ENCODE measurements around the gene KCNT1. TPM values are rescaled to one million over a fixed set of nuclear protein-coding genes. Genes with fewer than 3 reads are reported as not detected.

KCNT1 gene
- total RNA-seq, 1 experiment from 2014 or later, result not detected

GRCh38 chr9:135787776-135788575, 86.0 kb downstream of the KCNT1 start:
- intact Hi-C loops (cut with micrococcal nuclease; ENCODE audit: unreplicated experiment), result no loop called here
- POLR2A ChIA-PET (ENCODE audit: unreplicated experiment), result no interaction called here
- H3K27ac ChIP-seq, result no peak overlapping the region
- BruUV-seq (replicated peaks), result no TSS peak
- CTCF ChIA-PET, result no interaction called here
- H3K9me3 ChIP-seq (ENCODE audit: insufficient read depth, low read depth), result no peaks in the 10 kb centered on the region
- H4K20me1 ChIP-seq (ENCODE audit: insufficient read depth), result no peaks in the 10 kb centered on the region
- H3K9me2 ChIP-seq (ENCODE audit: insufficient read depth), result no peaks in the 10 kb centered on the region
- H3K27me3 ChIP-seq (ENCODE audit: insufficient read depth, low read depth), result no peaks in the 10 kb centered on the region
- TF ChIP-seq CTCF (conservative IDR thresholded peaks at IDR 0.05) (no peak), EZH2 (IDR thresholded peaks at IDR 0.05; ENCODE audit: low read depth) (no peak)
- H3K36me3 ChIP-seq (ENCODE audit: low read depth), result no peaks in the 10 kb centered on the region
- H2AFZ ChIP-seq, result no peak overlapping the region
- no peaks in the 10 kb centered on the region for H3K4me1 ChIP-seq (replicated peaks; ENCODE audit: insufficient read depth)
- no peak overlapping the region for H3K4me2 ChIP-seq
- H3F3A ChIP-seq (ENCODE audit: insufficient read depth, low read depth), result no peaks in the 10 kb centered on the region
- no peak for DNase-seq
- H3K4me3 ChIP-seq, result no peak overlapping the region
- no peaks in the 10 kb centered on the region for H3K79me2 ChIP-seq (ENCODE audit: low read depth)

- no peak overlapping the region for H2AFZ ChIP-seq
- H3K4me3 ChIP-seq, result no peak overlapping the region
- no peaks in the 10 kb centered on the region for H3F3A ChIP-seq (ENCODE audit: insufficient read depth, low read depth)
- POLR2A ChIA-PET (ENCODE audit: unreplicated experiment), result no interaction called here
- CTCF ChIA-PET, result no interaction called here
- H4K20me1 ChIP-seq (ENCODE audit: insufficient read depth), result no peaks in the 10 kb centered on the region
- intact Hi-C loops (cut with micrococcal nuclease; ENCODE audit: unreplicated experiment), result no loop called here
- no peak overlapping the region for H3K27ac ChIP-seq
- H3K27me3 ChIP-seq (ENCODE audit: insufficient read depth, low read depth), result no peaks in the 10 kb centered on the region
- DNase-seq, result no peak
- no peaks in the 10 kb centered on the region for H3K79me2 ChIP-seq (ENCODE audit: low read depth)
- H3K4me2 ChIP-seq, result no peak overlapping the region
- no peaks in the 10 kb centered on the region for H3K36me3 ChIP-seq (ENCODE audit: low read depth)
- no peaks in the 10 kb centered on the region for H3K9me3 ChIP-seq (ENCODE audit: insufficient read depth, low read depth)
- no peaks in the 10 kb centered on the region for H3K4me1 ChIP-seq (replicated peaks; ENCODE audit: insufficient read depth)
- TF ChIP-seq EZH2 (IDR thresholded peaks at IDR 0.05; ENCODE audit: low read depth), result no peak
- TF ChIP-seq CTCF (conservative IDR thresholded peaks at IDR 0.05), result no peak
- no peaks in the 10 kb centered on the region for H3K9me2 ChIP-seq (ENCODE audit: insufficient read depth)
- BruUV-seq (replicated peaks), result no TSS peak
These were observed 86.8 kb downstream of the KCNT1 start for GRCh38 chr9:135788576-135789300.

- Histone ChIP-seq H3K36me3 (ENCODE audit: low read depth) (no peaks in the 10 kb centered on the region), H4K20me1 (ENCODE audit: insufficient read depth) (no peaks in the 10 kb centered on the region), H3K4me3 (no peak overlapping the region), H3K4me2 (no peak overlapping the region), H3K9me3 (ENCODE audit: insufficient read depth, low read depth) (no peaks in the 10 kb centered on the region), H3F3A (ENCODE audit: insufficient read depth, low read depth) (no peaks in the 10 kb centered on the region), H3K79me2 (ENCODE audit: low read depth) (no peaks in the 10 kb centered on the region), H3K27me3 (ENCODE audit: insufficient read depth, low read depth) (no peaks in the 10 kb centered on the region), H3K4me1 (replicated peaks; ENCODE audit: insufficient read depth) (no peaks in the 10 kb centered on the region), H2AFZ (no peak overlapping the region), H3K27ac (no peak overlapping the region), H3K9me2 (ENCODE audit: insufficient read depth) (no peaks in the 10 kb centered on the region)
- no peak for DNase-seq
- intact Hi-C loops (cut with micrococcal nuclease; ENCODE audit: unreplicated experiment), result loop anchor here (5.0 kb wide), 1 partner anchor 188 kb away; no protein-coding TSS in a partner anchor
- TF ChIP-seq CTCF (conservative IDR thresholded peaks at IDR 0.05), result no peak
- no peak for TF ChIP-seq EZH2 (IDR thresholded peaks at IDR 0.05; ENCODE audit: low read depth)
- ChIA-PET CTCF (no interaction called here), POLR2A (ENCODE audit: unreplicated experiment) (interaction anchor here (0.7 kb wide), 1 partner anchor 13 kb away, joined by 4 read pairs; no protein-coding TSS in a partner anchor)
- no TSS peak for BruUV-seq (replicated peaks)
These were observed 87.9 kb downstream of the KCNT1 start for GRCh38 chr9:135789838-135790291.
